ENCODE data around the gene CBARP. TPM values are rescaled to one million over a fixed set of nuclear protein-coding genes. Genes with fewer than 3 reads are reported as not detected.
A peak's percentile ranks its signal among the peaks of the same experiment; 100 is the strongest.

CBARP gene
- total RNA-seq, 1 experiment from 2014 or later = 1.9 TPM

DNA sequence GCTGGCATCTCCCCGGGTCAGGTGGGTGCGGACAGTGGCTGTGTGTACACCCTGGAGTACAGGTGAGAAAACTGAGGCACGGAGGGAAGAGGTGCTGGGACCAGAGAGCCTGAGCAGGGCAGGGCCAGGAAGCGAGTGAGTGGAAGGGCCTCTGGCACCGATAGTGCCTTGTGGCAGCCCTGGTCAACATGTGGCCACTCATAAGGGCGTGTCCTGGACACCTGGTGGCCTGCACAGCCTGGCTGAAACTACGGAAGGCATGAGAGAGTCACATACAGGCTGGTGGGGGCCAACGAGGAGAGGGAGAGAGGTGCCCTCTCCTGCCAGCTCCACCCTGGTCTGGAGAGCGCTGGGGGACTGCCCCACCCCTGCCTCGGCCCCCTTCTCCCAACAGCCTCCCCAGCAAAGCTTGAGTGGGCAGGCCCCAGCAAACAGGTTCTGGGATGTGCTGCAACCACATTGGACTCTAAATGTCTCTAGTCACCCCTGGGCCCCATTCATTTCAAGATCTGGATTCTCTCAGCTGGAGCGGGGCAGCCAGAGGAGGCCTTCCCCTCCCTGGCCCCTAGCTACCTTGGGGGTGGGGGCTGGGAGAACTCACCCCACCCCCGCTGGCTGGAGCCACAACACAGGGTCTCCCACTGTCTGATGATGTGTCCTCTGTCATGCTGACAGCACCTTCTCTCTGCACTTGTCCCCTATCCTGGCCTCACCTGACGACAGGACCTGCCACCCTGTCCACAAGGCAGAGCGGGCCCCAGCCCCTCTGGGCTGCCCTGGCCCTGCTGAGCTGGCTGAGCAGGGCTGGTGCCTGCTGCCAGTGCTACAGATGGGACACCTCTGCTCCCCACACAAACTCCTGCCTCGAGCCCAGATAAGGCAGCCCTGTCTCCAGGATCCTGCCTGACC, 5.8 kb downstream of the CBARP start:
- Histone ChIP-seq H3K4me2 (no peak overlapping the region), H4K20me1 (ENCODE audit: insufficient read depth) (no peaks in the 10 kb centered on the region), H3K4me3 (no peak overlapping the region), H2AFZ (no peak overlapping the region), H3K27ac (no peak overlapping the region), H3F3A (ENCODE audit: insufficient read depth, low read depth) (peaks cover 9% of the 10 kb centered on the region), H3K9me3 (ENCODE audit: insufficient read depth, low read depth) (no peaks in the 10 kb centered on the region), H3K27me3 (ENCODE audit: insufficient read depth, low read depth) (no peaks in the 10 kb centered on the region), H3K79me2 (ENCODE audit: low read depth) (no peaks in the 10 kb centered on the region), H3K4me1 (replicated peaks; ENCODE audit: insufficient read depth) (0 out of 2 replicates have a peak, but pooled peaks cover 6% of the 10 kb centered on the region), H3K9me2 (ENCODE audit: insufficient read depth) (no peaks in the 10 kb centered on the region), H3K36me3 (ENCODE audit: low read depth) (no peaks in the 10 kb centered on the region)
- BruUV-seq (replicated peaks) = no TSS peak
- CTCF ChIA-PET = interaction anchor here (0.5 kb wide), 1 partner anchor 118 kb away, joined by 6 read pairs; no protein-coding TSS in a partner anchor
- DNase-seq = peak; percentile 61 to 63
- POLR2A ChIA-PET (ENCODE audit: unreplicated experiment) = no interaction called here
- TF ChIP-seq EZH2 (IDR thresholded peaks at IDR 0.05; ENCODE audit: low read depth) = no peak
- TF ChIP-seq, protein P1, sequence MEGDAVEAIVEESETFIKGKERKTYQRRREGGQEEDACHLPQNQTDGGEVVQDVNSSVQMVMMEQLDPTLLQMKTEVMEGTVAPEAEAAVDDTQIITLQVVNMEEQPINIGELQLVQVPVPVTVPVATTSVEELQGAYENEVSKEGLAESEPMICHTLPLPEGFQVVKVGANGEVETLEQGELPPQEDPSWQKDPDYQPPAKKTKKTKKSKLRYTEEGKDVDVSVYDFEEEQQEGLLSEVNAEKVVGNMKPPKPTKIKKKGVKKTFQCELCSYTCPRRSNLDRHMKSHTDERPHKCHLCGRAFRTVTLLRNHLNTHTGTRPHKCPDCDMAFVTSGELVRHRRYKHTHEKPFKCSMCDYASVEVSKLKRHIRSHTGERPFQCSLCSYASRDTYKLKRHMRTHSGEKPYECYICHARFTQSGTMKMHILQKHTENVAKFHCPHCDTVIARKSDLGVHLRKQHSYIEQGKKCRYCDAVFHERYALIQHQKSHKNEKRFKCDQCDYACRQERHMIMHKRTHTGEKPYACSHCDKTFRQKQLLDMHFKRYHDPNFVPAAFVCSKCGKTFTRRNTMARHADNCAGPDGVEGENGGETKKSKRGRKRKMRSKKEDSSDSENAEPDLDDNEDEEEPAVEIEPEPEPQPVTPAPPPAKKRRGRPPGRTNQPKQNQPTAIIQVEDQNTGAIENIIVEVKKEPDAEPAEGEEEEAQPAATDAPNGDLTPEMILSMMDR (conservative IDR thresholded peaks at IDR 0.05) = no peak
- intact Hi-C loops (cut with micrococcal nuclease; ENCODE audit: unreplicated experiment) = no loop called here

DNA sequence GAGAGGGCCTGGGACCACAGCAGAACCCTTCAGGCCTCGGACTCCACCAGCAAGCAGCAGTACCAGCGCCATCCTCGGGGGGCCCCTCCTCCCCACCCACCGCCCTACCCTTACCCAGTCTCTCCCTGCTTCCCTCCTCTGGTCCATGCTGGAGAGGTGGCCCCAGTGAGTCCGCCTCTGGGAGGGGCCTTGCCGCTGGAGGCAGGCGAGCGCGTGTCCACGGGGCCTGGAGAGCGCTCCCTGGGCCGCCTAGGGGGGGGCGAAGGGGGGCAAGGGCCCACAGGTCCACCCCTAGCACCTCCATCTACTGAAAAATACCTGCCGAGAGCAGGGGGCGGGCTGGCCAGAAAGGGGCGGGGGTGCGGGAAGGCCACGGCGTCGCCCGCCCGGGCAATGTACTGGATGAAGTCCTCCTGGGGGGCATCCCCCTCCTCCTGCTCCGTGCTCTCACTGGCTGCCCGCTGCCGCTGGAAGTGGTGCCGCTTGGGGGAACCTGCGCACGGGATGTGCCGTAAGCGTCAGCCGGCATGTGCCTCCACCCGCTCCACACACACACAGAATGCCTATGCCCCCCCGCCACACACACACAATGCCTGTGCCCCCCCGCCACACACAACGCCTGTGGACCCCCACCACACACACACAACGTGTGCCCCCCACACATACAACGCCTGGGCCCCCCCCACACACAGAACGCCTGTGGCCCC, 6.9 kb downstream of the CBARP start:
- H3K9me3 ChIP-seq (ENCODE audit: insufficient read depth, low read depth) = no peaks in the 10 kb centered on the region
- POLR2A ChIA-PET (ENCODE audit: unreplicated experiment) = no interaction called here
- DNase-seq = no peak
- H4K20me1 ChIP-seq (ENCODE audit: insufficient read depth) = no peaks in the 10 kb centered on the region
- no peak overlapping the region for H3K4me3 ChIP-seq
- no peaks in the 10 kb centered on the region for H3K27me3 ChIP-seq (ENCODE audit: insufficient read depth, low read depth)
- no peak overlapping the region for H3K4me2 ChIP-seq
- intact Hi-C loops (cut with micrococcal nuclease; ENCODE audit: unreplicated experiment) = no loop called here
- CTCF ChIA-PET = no interaction called here
- 0 out of 2 replicates have a peak, but pooled peaks cover 6% of the 10 kb centered on the region for H3K4me1 ChIP-seq (replicated peaks; ENCODE audit: insufficient read depth)
- no peaks in the 10 kb centered on the region for H3K79me2 ChIP-seq (ENCODE audit: low read depth)
- H3K36me3 ChIP-seq (ENCODE audit: low read depth) = no peaks in the 10 kb centered on the region
- no peak overlapping the region for H3K27ac ChIP-seq
- TF ChIP-seq EZH2 (IDR thresholded peaks at IDR 0.05; ENCODE audit: low read depth) = no peak
- TF ChIP-seq, protein P1 (conservative IDR thresholded peaks at IDR 0.05) = no peak
- H2AFZ ChIP-seq = no peak overlapping the region
- H3K9me2 ChIP-seq (ENCODE audit: insufficient read depth) = no peaks in the 10 kb centered on the region
- no TSS peak for BruUV-seq (replicated peaks)
- H3F3A ChIP-seq (ENCODE audit: insufficient read depth, low read depth) = peaks cover 9% of the 10 kb centered on the region

DNA sequence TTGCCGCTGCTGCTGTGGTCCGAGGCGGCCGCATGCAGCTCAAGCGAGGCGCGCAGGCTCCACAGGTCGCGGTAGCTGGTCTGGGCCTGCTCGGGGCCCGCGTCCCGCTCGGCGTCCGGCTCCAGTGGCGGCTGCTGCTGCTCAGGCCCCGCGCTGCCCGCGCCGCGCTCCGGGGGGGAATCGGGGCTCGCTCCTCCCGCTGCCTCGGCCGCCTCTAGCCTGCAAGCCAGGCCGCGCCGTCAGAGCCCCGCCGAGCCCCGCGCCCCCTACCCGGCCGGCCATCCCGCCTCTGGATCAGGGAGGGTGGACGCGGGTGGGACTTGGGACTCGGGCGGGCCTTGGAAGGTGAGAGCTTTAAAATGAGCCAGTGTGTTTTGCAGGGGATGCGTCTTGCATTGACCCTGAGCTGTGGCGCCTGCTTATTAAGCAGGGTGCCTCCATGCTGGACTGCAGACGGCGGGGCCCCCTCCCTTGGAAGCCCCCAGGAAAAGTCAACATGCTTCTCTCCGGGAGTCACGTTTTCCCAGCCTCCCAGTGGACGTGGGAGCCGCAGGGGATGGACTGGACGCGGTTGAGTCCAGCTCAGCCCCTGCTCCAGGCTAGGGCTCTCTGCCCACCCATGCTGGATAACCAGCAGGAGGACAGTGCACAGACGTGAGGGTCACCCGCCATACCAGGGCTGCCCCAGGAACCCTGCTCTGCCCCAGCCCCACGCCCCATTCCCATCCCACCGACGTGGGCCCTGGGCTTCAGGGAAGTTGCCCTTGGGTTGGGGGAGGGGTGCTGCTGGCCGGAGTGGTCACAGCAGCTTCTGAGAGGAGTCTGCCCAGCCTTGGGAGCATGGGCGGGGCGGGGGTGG, 7.7 kb downstream of the CBARP start:
- ChIA-PET CTCF (no interaction called here), POLR2A (ENCODE audit: unreplicated experiment) (no interaction called here)
- no peaks in the 10 kb centered on the region for H3K27me3 ChIP-seq (ENCODE audit: insufficient read depth, low read depth)

More for the DNA sequence above, 7.7 kb downstream of the CBARP start:
- no peak overlapping the region for H3K4me3 ChIP-seq
- DNase-seq = no peak
- BruUV-seq (replicated peaks) = no TSS peak
- H2AFZ ChIP-seq = no peak overlapping the region
- H3K4me2 ChIP-seq = no peak overlapping the region
- H3K27ac ChIP-seq = no peak overlapping the region
- H3K9me2 ChIP-seq (ENCODE audit: insufficient read depth) = no peaks in the 10 kb centered on the region
- no peaks in the 10 kb centered on the region for H3K36me3 ChIP-seq (ENCODE audit: low read depth)
- H3F3A ChIP-seq (ENCODE audit: insufficient read depth, low read depth) = peaks cover 9% of the 10 kb centered on the region
- H4K20me1 ChIP-seq (ENCODE audit: insufficient read depth) = no peaks in the 10 kb centered on the region
- no peak for TF ChIP-seq EZH2 (IDR thresholded peaks at IDR 0.05; ENCODE audit: low read depth)
- TF ChIP-seq, protein P1 (conservative IDR thresholded peaks at IDR 0.05) = no peak
- 0 out of 2 replicates have a peak, but pooled peaks cover 6% of the 10 kb centered on the region for H3K4me1 ChIP-seq (replicated peaks; ENCODE audit: insufficient read depth)
- intact Hi-C loops (cut with micrococcal nuclease; ENCODE audit: unreplicated experiment) = no loop called here
- no peaks in the 10 kb centered on the region for H3K9me3 ChIP-seq (ENCODE audit: insufficient read depth, low read depth)
- H3K79me2 ChIP-seq (ENCODE audit: low read depth) = no peaks in the 10 kb centered on the region

All from PC-9 (cell line).